HG03457 (cell line): ENCODE results near the gene ACSM2B.
"Not testable (repeated sequence)": the region's sequence is repeated elsewhere in the genome, so short reads cannot be mapped to it uniquely, and the experiment has no call there.

ENCODE experiments used
- ATAC-seq: cut with Tn5 transposase; IDR thresholded peaks from one replicate; pipeline ENCODE4 v1.9.1; 2021; ENCODE audit warnings: moderate number of reproducible peaks; ENCODE audit not compliant: unreplicated experiment

ACSM2B gene

GRCh38 chr16:20538687-20539086 is 37.5 kb downstream of the ACSM2B start:
- no peak for ATAC-seq

GRCh38 chr16:20538181-20538580 is 38.0 kb downstream of the ACSM2B start:
- no peak for ATAC-seq

- not testable (repeated sequence) for ATAC-seq
Observed at GRCh38 chr16:20536669-20537068, 39.5 kb downstream of the ACSM2B start.

- ATAC-seq, result not testable (repeated sequence)
Observed at GRCh38 chr16:20532284-20532792, 43.8 kb downstream of the ACSM2B start.

GRCh38 chr16:20531795-20532194 is 44.4 kb downstream of the ACSM2B start:
- not testable (repeated sequence) for ATAC-seq

- ATAC-seq, result no peak
Observed at GRCh38 chr16:20520103-20520502, 56.1 kb downstream of the ACSM2B start.

GRCh38 chr16:20519231-20519630 is 56.9 kb downstream of the ACSM2B start:
- ATAC-seq, result no peak

GRCh38 chr16:20517149-20517548 is 59.0 kb downstream of the ACSM2B start:
- ATAC-seq, result no peak

- ATAC-seq, result no peak
Observed at GRCh38 chr16:20515688-20516090, 60.5 kb downstream of the ACSM2B start.

- no peak for ATAC-seq
Observed at GRCh38 chr16:20510323-20510722, 65.8 kb downstream of the ACSM2B start.

- ATAC-seq, result no peak
Observed at GRCh38 chr16:20507280-20507679, 68.9 kb downstream of the ACSM2B start.

- ATAC-seq, result no peak
Observed at GRCh38 chr16:20504418-20504817, 71.7 kb downstream of the ACSM2B start.

GRCh38 chr16:20491448-20491847 is 84.7 kb downstream of the ACSM2B start:
- ATAC-seq, result not testable (repeated sequence)

GRCh38 chr16:20490994-20491393 is 85.2 kb downstream of the ACSM2B start:
- not testable (repeated sequence) for ATAC-seq
